Loucy (cell line): Measurements from ENCODE around the gene GZMM.

Experiments used
- H2AFZ ChIP-seq: fragments of 200-600 bp; sonication (generic); 2 replicates; pipeline ENCODE4 v1.6.0; 2016; ENCODE audit warnings: antibody characterized with exemption, mild to moderate bottlenecking, low read length, moderate library complexity
- H3F3A ChIP-seq: fragments of 200-600 bp; 2 replicates; pipeline ENCODE4 v1.6.0; 2016; ENCODE audit warnings: antibody characterized with exemption, low read depth, mild to moderate bottlenecking
- H3K27me3 ChIP-seq: fragments of 200-600 bp; sonication (generic); 2 replicates; pipeline ENCODE4 v1.6.1; 2014; ENCODE audit warnings: low read length, mild to moderate bottlenecking; ENCODE audit not compliant: insufficient read depth, poor library complexity, severe bottlenecking
- H3K36me3 ChIP-seq: fragments of 200-600 bp; sonication (generic); 2 replicates; pipeline ENCODE4 v1.6.1; 2016; ENCODE audit warnings: low read length; ENCODE audit not compliant: insufficient read depth
- H3K4me1 ChIP-seq: fragments of 200-600 bp; sonication (generic); 2 replicates; pipeline ENCODE4 v1.5.1; 2014; ENCODE audit warnings: low read length, mild to moderate bottlenecking; ENCODE audit not compliant: insufficient read depth, poor library complexity, severe bottlenecking
- H3K4me2 ChIP-seq: fragments of 200-600 bp; sonication (generic); 2 replicates; pipeline ENCODE4 v1.6.0; 2014; ENCODE audit warnings: antibody characterized with exemption, low read length, low read depth, mild to moderate bottlenecking; ENCODE audit not compliant: poor library complexity, severe bottlenecking
- H3K4me3 ChIP-seq: fragments of 200-600 bp; sonication (generic); 2 replicates; pipeline ENCODE4 v1.5.1; 2014; ENCODE audit warnings: low read length, mild to moderate bottlenecking, mixed read lengths; ENCODE audit not compliant: poor library complexity, severe bottlenecking
- H3K79me2 ChIP-seq: fragments of 200-600 bp; sonication (generic); 2 replicates; pipeline ENCODE4 v1.6.1; 2014; ENCODE audit warnings: low read length; ENCODE audit not compliant: insufficient read depth
- H3K9ac ChIP-seq: fragments of 200-600 bp; sonication (generic); 2 replicates; pipeline ENCODE4 v1.6.0; 2014; ENCODE audit warnings: mild to moderate bottlenecking, low read depth, low read length, moderate library complexity; ENCODE audit not compliant: poor library complexity, severe bottlenecking
- H3K9me2 ChIP-seq: fragments of 200-600 bp; sonication (generic); replicated peaks from 2 replicates; pipeline ENCODE4 v1.6.1; 2016; ENCODE audit warnings: low read depth, low read length, mixed read lengths
- H3K9me3 ChIP-seq: fragments of 200-600 bp; sonication (generic); 2 replicates; pipeline ENCODE4 v1.6.1; 2014; ENCODE audit warnings: mild to moderate bottlenecking, antibody characterized with exemption, low read length, low read depth; ENCODE audit not compliant: insufficient read depth
- H4K20me1 ChIP-seq: fragments of 200-600 bp; sonication (generic); 2 replicates; pipeline ENCODE4 v1.6.0; 2014; ENCODE audit warnings: antibody characterized with exemption, low read length, mild to moderate bottlenecking; ENCODE audit not compliant: insufficient read depth, poor library complexity, severe bottlenecking
- EZH2phosphoT487 ChIP-seq: fragments of 200-600 bp; IDR thresholded peaks from 2 replicates; pipeline ENCODE4 v1.6.1; 2018; ENCODE audit warnings: antibody characterized with exemption, mild to moderate bottlenecking, moderate library complexity, borderline replicate concordance
- TF ChIP-seq, protein P1 (sequence below): fragments of 200-600 bp; sonication (generic); conservative IDR thresholded peaks from 2 replicates; pipeline ENCODE4 v1.5.1; 2014; ENCODE audit warnings: mild to moderate bottlenecking, antibody characterized with exemption, low read length

GZMM gene

GRCh38 chr19:506404-507285 lies 37.2 kb upstream of the GZMM start:
- Histone ChIP-seq H3K4me1 (peaks cover 26% of the 10 kb centered on the region), H3K4me2 (peak overlapping the region; percentile 86)

GRCh38 chr19:507286-508203 lies 36.3 kb upstream of the GZMM start, which contains the start of gene TPGS1:
TSS of gene TPGS1 (plus strand) at chr19:507497. CDS start at chr19:507507, 10 bp downstream.
- Histone ChIP-seq H2AFZ (peak within 1 kb of the TSS; percentile 86), H3K4me2 (peak within 1 kb of the TSS; percentile 86), H3K36me3 (no peaks in the 10 kb centered on the region), H3F3A (no peaks in the 10 kb centered on the region; the same call in 1 of the 2 replicates), H3K4me1 (peaks cover 27% of the 10 kb centered on the region), H4K20me1 (no peaks in the 10 kb centered on the region), H3K79me2 (peaks cover 11% of the 10 kb centered on the region), H3K27me3 (no peaks in the 10 kb centered on the region), H3K9ac (peak within 1 kb of the TSS; percentile 85), H3K9me3 (no peaks in the 10 kb centered on the region), H3K9me2 (no peaks in the 10 kb centered on the region), H3K4me3 (peak within 1 kb of the TSS; percentile 85)
- TF ChIP-seq, protein P1, sequence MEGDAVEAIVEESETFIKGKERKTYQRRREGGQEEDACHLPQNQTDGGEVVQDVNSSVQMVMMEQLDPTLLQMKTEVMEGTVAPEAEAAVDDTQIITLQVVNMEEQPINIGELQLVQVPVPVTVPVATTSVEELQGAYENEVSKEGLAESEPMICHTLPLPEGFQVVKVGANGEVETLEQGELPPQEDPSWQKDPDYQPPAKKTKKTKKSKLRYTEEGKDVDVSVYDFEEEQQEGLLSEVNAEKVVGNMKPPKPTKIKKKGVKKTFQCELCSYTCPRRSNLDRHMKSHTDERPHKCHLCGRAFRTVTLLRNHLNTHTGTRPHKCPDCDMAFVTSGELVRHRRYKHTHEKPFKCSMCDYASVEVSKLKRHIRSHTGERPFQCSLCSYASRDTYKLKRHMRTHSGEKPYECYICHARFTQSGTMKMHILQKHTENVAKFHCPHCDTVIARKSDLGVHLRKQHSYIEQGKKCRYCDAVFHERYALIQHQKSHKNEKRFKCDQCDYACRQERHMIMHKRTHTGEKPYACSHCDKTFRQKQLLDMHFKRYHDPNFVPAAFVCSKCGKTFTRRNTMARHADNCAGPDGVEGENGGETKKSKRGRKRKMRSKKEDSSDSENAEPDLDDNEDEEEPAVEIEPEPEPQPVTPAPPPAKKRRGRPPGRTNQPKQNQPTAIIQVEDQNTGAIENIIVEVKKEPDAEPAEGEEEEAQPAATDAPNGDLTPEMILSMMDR = no peak
- TF ChIP-seq EZH2phosphoT487 = no peak

More at GRCh38 chr19:506404-507285, 37.2 kb upstream of the GZMM start:
- Histone ChIP-seq H3K27me3 (no peaks in the 10 kb centered on the region), H3F3A (no peaks in the 10 kb centered on the region; the same call in 1 of the 2 replicates), H3K9me2 (no peaks in the 10 kb centered on the region), H3K79me2 (peaks cover 11% of the 10 kb centered on the region), H3K36me3 (no peaks in the 10 kb centered on the region), H3K9me3 (no peaks in the 10 kb centered on the region), H3K4me3 (peak overlapping the region; percentile 85), H2AFZ (peak overlapping the region; percentile 86), H4K20me1 (no peaks in the 10 kb centered on the region), H3K9ac (peak overlapping the region; percentile 85)
- TF ChIP-seq, protein P1 = peak; percentile 85
- no peak for TF ChIP-seq EZH2phosphoT487
